Transverse colon (tissue), 4 donors: ENCODE measurements around the gene PIEZO2. TPM values are rescaled to one million over a fixed set of nuclear protein-coding genes. Genes with fewer than 3 reads are reported as not detected.

ENCODE experiments used
- DNase-seq: peaks from one replicate; pipeline ENCODE4 v3.0.0-alpha.2; 2019
- H3K27ac ChIP-seq, 4 donors: fragments of 200-600 bp; sonication (generic); 2 replicates each; pipeline ENCODE4 v1.5.1; 2016 to 2018; ENCODE audit warnings: inconsistent platforms in 4 of 4
- H3K27me3 ChIP-seq: fragments of 200-600 bp; sonication (generic); 2 replicates; pipeline ENCODE4 v1.5.1; 2017; ENCODE audit warnings: inconsistent platforms
- H3K36me3 ChIP-seq, 4 donors: fragments of 200-600 bp; sonication (generic); 2 replicates each; pipeline ENCODE4 v1.5.1; 2017 to 2019; ENCODE audit warnings: inconsistent platforms in 4 of 4
- H3K4me1 ChIP-seq, 4 donors: fragments of 200-600 bp; sonication (generic); 2 replicates each; pipeline ENCODE4 v1.5.1; 2017 to 2020; ENCODE audit warnings: inconsistent platforms in 4 of 4
- H3K4me3 ChIP-seq, 4 donors: fragments of 200-600 bp; sonication (generic); 1 replicate in 1 of 4; 2 replicates in 3 of 4; pipeline versions ENCODE4 v1.5.1 to v1.6.1; 2017 to 2019; ENCODE audit warnings: inconsistent platforms in 4 of 4
- H3K9me3 ChIP-seq, 2 donors: fragments of 200-600 bp; sonication (generic); 2 replicates each; pipeline ENCODE4 v1.5.1; 2017 to 2019; ENCODE audit warnings: inconsistent platforms in 2 of 2
- CTCF ChIP-seq, 5 experiments: fragments of 200-600 bp in 3 of 5; fragments of 450-650 bp in 2 of 5; sonication (generic) in 3 of 5; IDR thresholded peaks; 1 replicate in 2 of 5; 2 replicates in 3 of 5; pipeline ENCODE4 v1.5.1; 2016 to 2017; ENCODE audit warnings: antibody characterized with exemption in 5 of 5, inconsistent platforms in 3 of 5, mild to moderate bottlenecking in 2 of 5, moderate library complexity in 1 of 5
- EP300 ChIP-seq: sonication (generic); formaldehyde crosslinking; IDR thresholded peaks from one replicate; pipeline ENCODE4 v1.6.1; 2017; ENCODE audit warnings: antibody characterized with exemption, low read depth
- POLR2A ChIP-seq: fragments of 450-650 bp; IDR thresholded peaks from one replicate; pipeline ENCODE4 v1.6.1; 2016; ENCODE audit warnings: antibody characterized with exemption, mild to moderate bottlenecking, moderate library complexity
- POLR2AphosphoS5 ChIP-seq, 3 donors: sonication (generic); formaldehyde crosslinking; IDR thresholded peaks; one replicate each; pipeline ENCODE4 v1.6.1; 2016; ENCODE audit warnings: antibody characterized with exemption in 3 of 3
- WGBS, 2 donors: methylation state at CpG; one replicate each; pipeline ENCODE4 v1.1.5; 2018; ENCODE audit warnings: low coverage in 1 of 2; 5-methylcytosine and 5-hydroxymethylcytosine counted together
- in situ Hi-C, 4 donors: fragments of 200-750 bp; cut with MboI; loops; one replicate each; pipeline versions ENCODE4 v1.15.0 to v1.15.1; 2017; ENCODE audit warnings: low sequenced_read_pairs in 3 of 4, low pct_ligation_motif_present in 1 of 4, low pct_unique_long_range_greater_than_20kb in 1 of 4
- intact Hi-C: fragments of 100-400 bp; cut with DNase I; formaldehyde crosslinking; loops from one replicate; pipeline ENCODE4 v1.15.1; 2023; ENCODE audit warnings: low total_unique reads
- total RNA-seq, 4 donors: library from RNA; depleted of rRNA; stranded (reverse); fragments of >200 nt; gene quantifications; one replicate each; pipeline ENCODE4 v1.1.0, GENCODE V29; 2016

PIEZO2 gene
- total RNA-seq, 4 donors from 2014 or later: 2.9 to 7.5 (median 4.5) TPM

GRCh38 chr18:11052800-11053199, 96.6 kb downstream of the PIEZO2 start:
- Histone ChIP-seq H3K4me3 (no peak overlapping the region), H3K9me3 (no peaks in the 10 kb centered on the region), H3K36me3 (no peaks in the 10 kb centered on the region), H3K4me1 (no peaks in the 10 kb centered on the region), H3K27me3 (no peaks in the 10 kb centered on the region), H3K27ac (no peak overlapping the region)
- in situ Hi-C loops (loop anchor here in 1 of 4 donors (25.0 kb wide), 1 partner anchor 190 kb away; no protein-coding TSS in a partner anchor), intact Hi-C loops (no loop called here)
- no peak for DNase-seq
- WGBS, 2 donors: 64 to 66% methylated on average over 2 to 3 of the region's 3 CpGs
- no peak for TF ChIP-seq EP300

- no peak for TF ChIP-seq POLR2A
- TF ChIP-seq POLR2AphosphoS5 (IDR thresholded peaks at IDR 0.05): no peak
- no peak for TF ChIP-seq EP300
- TF ChIP-seq CTCF (IDR thresholded peaks at IDR 0.05): no peak
- Histone ChIP-seq H3K9me3 (no peaks in the 10 kb centered on the region), H3K4me3 (no peak overlapping the region), H3K27me3 (no peaks in the 10 kb centered on the region), H3K27ac (no peak overlapping the region), H3K36me3 (no peaks in the 10 kb centered on the region), H3K4me1 (no peaks in the 10 kb centered on the region)
- DNase-seq: no peak
- in situ Hi-C loops (loop anchor here in 1 of 4 donors (25.0 kb wide), 1 partner anchor 189 kb away; no protein-coding TSS in a partner anchor), intact Hi-C loops (no loop called here)
- WGBS, 2 donors: 86 to 100% methylated on average over 3 of the region's 3 CpGs
Measured at GRCh38 chr18:11051462-11051861, 97.9 kb downstream of the PIEZO2 start.

GRCh38 chr18:11050966-11051365, 98.4 kb downstream of the PIEZO2 start:
- Histone ChIP-seq H3K4me3 (no peak overlapping the region), H3K4me1 (no peaks in the 10 kb centered on the region), H3K9me3 (no peaks in the 10 kb centered on the region), H3K27me3 (no peaks in the 10 kb centered on the region), H3K36me3 (no peaks in the 10 kb centered on the region), H3K27ac (no peak overlapping the region)
- TF ChIP-seq CTCF (IDR thresholded peaks at IDR 0.05) (no peak), POLR2A (no peak), POLR2AphosphoS5 (IDR thresholded peaks at IDR 0.05) (no peak)
- DNase-seq: no peak
- WGBS, 2 donors: 38 to 68% methylated on average over 1 to 2 of the region's 2 CpGs
- in situ Hi-C loops (loop anchor here in 1 of 4 donors (25.0 kb wide), 1 partner anchor 189 kb away; no protein-coding TSS in a partner anchor), intact Hi-C loops (no loop called here)

GRCh38 chr18:11047817-11048216, 101.6 kb downstream of the PIEZO2 start:
- Histone ChIP-seq H3K9me3 (peaks cover 0 to 4% of the 10 kb centered on the region in 2 donors), H3K4me3 (no peak overlapping the region), H3K36me3 (no peaks in the 10 kb centered on the region), H3K27ac (no peak overlapping the region), H3K27me3 (no peaks in the 10 kb centered on the region), H3K4me1 (no peaks in the 10 kb centered on the region)
- in situ Hi-C loops (loop anchor here in 1 of 4 donors (25.0 kb wide), 1 partner anchor 186 kb away; no protein-coding TSS in a partner anchor), intact Hi-C loops (no loop called here)
- 84 to 100% methylated on average over 1 to 5 of the region's 5 CpGs for WGBS, 2 donors
- no peak for TF ChIP-seq POLR2A
- no peak for DNase-seq

- TF ChIP-seq POLR2AphosphoS5 (IDR thresholded peaks at IDR 0.05): no peak
- no peak for TF ChIP-seq CTCF (IDR thresholded peaks at IDR 0.05)
- no peak for TF ChIP-seq POLR2A
- TF ChIP-seq EP300: no peak
- in situ Hi-C loops: loop anchor here in 1 of 4 donors (25.0 kb wide), 1 partner anchor 185 kb away; no protein-coding TSS in a partner anchor
- 88 to 89% methylated on average over 5 to 7 of the region's 7 CpGs for WGBS, 2 donors
Measured at GRCh38 chr18:11047156-11047555, 102.2 kb downstream of the PIEZO2 start.

More at GRCh38 chr18:11047156-11047555, 102.2 kb downstream of the PIEZO2 start:
- DNase-seq: no peak
- Histone ChIP-seq H3K27ac (no peak overlapping the region), H3K9me3 (peaks cover 0 to 4% of the 10 kb centered on the region in 2 donors), H3K4me3 (no peak overlapping the region), H3K27me3 (no peaks in the 10 kb centered on the region), H3K36me3 (no peaks in the 10 kb centered on the region), H3K4me1 (no peaks in the 10 kb centered on the region)
- intact Hi-C loops: no loop called here
